DLD1 (cell line): Measurements from ENCODE around the gene FCN1.

Experiments used
- in situ Hi-C: cut with HindIII; loops from 2 replicates; pipeline ENCODE4 v1.10.0; 2017; ENCODE audit warnings: low sequenced_read_pairs

The FCN1 gene

GRCh38 chr9:134937566-134938345 lies 20.0 kb upstream of the FCN1 start:
- in situ Hi-C loops: no loop called here

GRCh38 chr9:134937164-134937555 lies 19.4 kb upstream of the FCN1 start:
- in situ Hi-C loops: no loop called here

- in situ Hi-C loops: no loop called here
Observed at GRCh38 chr9:134936346-134937163, 18.8 kb upstream of the FCN1 start.

- in situ Hi-C loops: no loop called here
Observed at GRCh38 chr9:134935701-134936345, 18.1 kb upstream of the FCN1 start.

- in situ Hi-C loops: no loop called here
Observed at GRCh38 chr9:134935056-134935640, 17.4 kb upstream of the FCN1 start.

- in situ Hi-C loops: no loop called here
Observed at GRCh38 chr9:134933076-134933659, 15.5 kb upstream of the FCN1 start.

- in situ Hi-C loops: no loop called here
Observed at GRCh38 chr9:134932606-134933005, 14.9 kb upstream of the FCN1 start.

- in situ Hi-C loops: no loop called here
Observed at GRCh38 chr9:134932171-134932570, 14.5 kb upstream of the FCN1 start.

GRCh38 chr9:134930398-134930797 lies 12.7 kb upstream of the FCN1 start:
- in situ Hi-C loops: no loop called here

- in situ Hi-C loops: no loop called here
Observed at GRCh38 chr9:134929193-134930158, 11.8 kb upstream of the FCN1 start.

GRCh38 chr9:134928436-134929192 lies 10.9 kb upstream of the FCN1 start:
- in situ Hi-C loops: no loop called here

GRCh38 chr9:134925011-134925511 lies 7.3 kb upstream of the FCN1 start:
- in situ Hi-C loops: no loop called here

GRCh38 chr9:134923466-134923865 lies 5.8 kb upstream of the FCN1 start:
- in situ Hi-C loops: no loop called here

GRCh38 chr9:134922932-134923240 lies 5.2 kb upstream of the FCN1 start:
- in situ Hi-C loops: no loop called here

GRCh38 chr9:134922066-134922931 lies 4.6 kb upstream of the FCN1 start:
- in situ Hi-C loops: no loop called here

- in situ Hi-C loops: no loop called here
Observed at GRCh38 chr9:134919303-134919702, 1.6 kb upstream of the FCN1 start.

GRCh38 chr9:134918646-134919045 lies 934 bp upstream of the FCN1 start:
- in situ Hi-C loops: no loop called here

GRCh38 chr9:134916161-134916665 lies 1.5 kb downstream of the FCN1 start:
- in situ Hi-C loops: no loop called here
